ENCODE measurements around the gene FGF19. TPM values are rescaled to one million over a fixed set of nuclear protein-coding genes. Genes with fewer than 3 reads are reported as not detected.
A peak's percentile ranks its signal among the peaks of the same experiment; 100 is the strongest.

The FGF19 gene
- 0.13 TPM in 1 of 2 replicates, not detected in the other for total RNA-seq
- long read RNA-seq, result 0 reads

DNA sequence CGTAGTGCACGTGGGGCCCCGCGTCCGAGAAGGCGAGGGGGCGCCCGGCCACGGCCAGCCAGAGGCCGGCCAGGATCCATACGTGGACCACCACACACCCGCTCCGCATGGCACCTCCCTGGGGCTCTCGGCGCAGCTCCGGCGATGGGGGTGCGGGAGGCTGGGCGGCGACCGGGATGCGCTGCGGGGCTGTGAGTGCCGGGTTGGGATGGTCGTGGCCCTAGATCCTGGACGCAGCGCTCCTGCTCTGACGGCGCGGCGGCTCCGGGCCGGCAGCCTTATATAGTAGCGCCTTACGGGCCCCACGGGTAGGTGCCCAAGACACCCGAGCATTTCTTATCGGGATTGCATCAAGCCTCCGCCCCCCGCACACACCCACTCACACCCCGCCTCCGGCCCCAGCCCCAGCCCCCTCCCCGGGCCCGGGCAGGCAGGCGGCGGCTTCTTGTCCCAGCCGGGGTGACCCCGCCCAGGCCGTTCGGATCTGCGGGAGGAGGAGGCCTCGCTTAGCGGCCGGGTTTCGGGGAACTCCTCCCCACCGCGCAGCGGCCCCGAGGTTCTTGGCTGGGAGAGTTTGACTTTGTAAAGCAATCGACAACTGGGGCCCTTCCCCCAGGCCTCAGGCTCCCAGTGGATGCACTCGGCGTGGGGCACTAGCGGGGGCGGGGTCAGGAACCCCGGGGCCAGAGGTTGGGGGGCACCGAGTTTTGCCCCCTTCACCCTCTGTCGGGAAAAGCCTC lies at the start of gene FGF19:
FGF19 (minus strand) TSS at position 255 of the 740 bp plus-strand sequence; CDS start at position 109, 146 bp downstream.
- no peaks in the 10 kb centered on the region for H3K36me3 Mint-ChIP-seq (ENCODE audit: unreplicated experiment)
- H3K27ac Mint-ChIP-seq (ENCODE audit: unreplicated experiment), result no peak within 1 kb of the TSS
- no peaks in the 10 kb centered on the region for H3K9me3 Mint-ChIP-seq (ENCODE audit: unreplicated experiment)
- TF ChIP-seq CTCF (IDR thresholded peaks at IDR 0.05), result no peak
- no peak for DNase-seq (ENCODE audit: extremely low spot score, unreplicated experiment)
- H3K27me3 Mint-ChIP-seq (ENCODE audit: unreplicated experiment), result peaks cover 46% of the 10 kb centered on the region
- peaks cover 32% of the 10 kb centered on the region for H3K4me1 Mint-ChIP-seq (ENCODE audit: unreplicated experiment)
- peak within 1 kb of the TSS; percentile 72 for H3K4me3 Mint-ChIP-seq (ENCODE audit: unreplicated experiment)

DNA sequence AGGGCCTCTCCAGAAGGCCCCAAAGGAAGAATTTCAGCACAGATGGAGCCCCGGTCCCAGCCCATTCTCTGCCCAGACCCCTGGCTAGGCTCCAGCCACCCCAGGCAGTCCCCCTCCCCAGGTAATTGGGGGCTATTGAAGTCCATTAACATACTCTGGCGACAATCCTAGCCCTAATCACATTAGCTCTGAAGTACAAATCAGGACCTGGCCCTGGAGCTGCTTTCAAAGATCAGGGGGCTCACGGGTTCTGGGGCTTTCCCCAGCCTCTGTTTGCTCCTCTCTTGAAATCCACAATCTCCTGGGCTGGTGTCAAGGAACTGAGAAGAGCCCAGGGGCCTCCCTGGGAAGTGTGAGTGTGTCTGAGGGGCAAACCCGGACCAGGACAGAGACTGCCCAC lies 49.1 kb upstream of the FGF19 start:
- TF ChIP-seq CTCF (IDR thresholded peaks at IDR 0.05), result no peak
- Mint-ChIP-seq H3K4me1 (ENCODE audit: unreplicated experiment) (peaks cover 8% of the 10 kb centered on the region), H3K4me3 (ENCODE audit: unreplicated experiment) (no peak overlapping the region), H3K27me3 (ENCODE audit: unreplicated experiment) (no peaks in the 10 kb centered on the region), H3K9me3 (ENCODE audit: unreplicated experiment) (peaks cover 9% of the 10 kb centered on the region), H3K36me3 (ENCODE audit: unreplicated experiment) (no peaks in the 10 kb centered on the region), H3K27ac (ENCODE audit: unreplicated experiment) (no peak overlapping the region)
- DNase-seq (ENCODE audit: extremely low spot score, unreplicated experiment), result no peak

GRCh38 chr11:69750875-69751597 lies 47.2 kb upstream of the FGF19 start:
- no peak for DNase-seq (ENCODE audit: extremely low spot score, unreplicated experiment)
- TF ChIP-seq CTCF (IDR thresholded peaks at IDR 0.05), result no peak
- no peaks in the 10 kb centered on the region for H3K36me3 Mint-ChIP-seq (ENCODE audit: unreplicated experiment)
- H3K27me3 Mint-ChIP-seq (ENCODE audit: unreplicated experiment), result no peaks in the 10 kb centered on the region
- H3K9me3 Mint-ChIP-seq (ENCODE audit: unreplicated experiment), result peaks cover 2% of the 10 kb centered on the region
- no peak overlapping the region for H3K27ac Mint-ChIP-seq (ENCODE audit: unreplicated experiment)
- H3K4me3 Mint-ChIP-seq (ENCODE audit: unreplicated experiment), result no peak overlapping the region
- H3K4me1 Mint-ChIP-seq (ENCODE audit: unreplicated experiment), result peaks cover 24% of the 10 kb centered on the region

DNA sequence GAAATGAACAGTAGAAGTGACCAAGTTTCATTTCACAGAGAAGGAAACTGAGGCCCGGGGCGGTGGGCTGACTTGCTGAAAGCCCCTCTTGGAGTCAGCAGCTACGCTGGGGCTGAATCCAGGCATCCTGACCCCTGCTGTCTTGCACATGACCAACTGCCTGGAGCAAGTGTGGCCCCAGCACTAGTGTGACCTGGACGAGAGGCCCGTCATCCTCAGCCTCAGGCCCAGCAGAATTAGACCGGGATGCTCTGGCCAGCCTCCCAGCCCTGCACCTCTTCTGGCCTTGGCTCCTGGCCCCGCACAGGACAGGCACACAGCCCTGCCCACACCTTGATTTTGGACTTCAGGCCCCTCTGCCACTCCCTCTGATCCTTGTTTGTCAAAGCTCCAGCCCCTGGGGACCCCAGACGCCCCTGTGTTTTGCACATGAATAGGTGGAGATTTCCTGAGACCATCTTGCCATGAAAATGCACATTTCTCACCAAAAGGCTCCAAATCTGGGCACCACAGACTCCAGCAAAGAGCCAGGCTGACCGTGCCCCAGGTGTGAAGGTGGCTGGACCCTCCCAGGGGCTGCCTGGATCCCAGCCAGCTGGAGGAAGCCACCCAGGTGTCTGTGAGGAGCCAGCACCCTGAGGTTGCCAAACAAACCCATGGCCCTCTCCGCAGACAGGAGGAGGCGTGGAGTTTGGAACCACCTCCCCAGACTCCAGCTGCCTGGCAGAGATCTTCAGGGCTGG lies 46.5 kb upstream of the FGF19 start:
- Mint-ChIP-seq H3K4me1 (ENCODE audit: unreplicated experiment) (peaks cover 32% of the 10 kb centered on the region), H3K27me3 (ENCODE audit: unreplicated experiment) (no peaks in the 10 kb centered on the region), H3K36me3 (ENCODE audit: unreplicated experiment) (no peaks in the 10 kb centered on the region), H3K27ac (ENCODE audit: unreplicated experiment) (no peak overlapping the region), H3K9me3 (ENCODE audit: unreplicated experiment) (no peaks in the 10 kb centered on the region), H3K4me3 (ENCODE audit: unreplicated experiment) (no peak overlapping the region)
- no peak for TF ChIP-seq CTCF (IDR thresholded peaks at IDR 0.05)
- no peak for DNase-seq (ENCODE audit: extremely low spot score, unreplicated experiment)

Data from osteocyte (in vitro differentiated cells).